Liver (tissue), 9 donors: ENCODE results near the gene RMND1. TPM values are rescaled to one million over a fixed set of nuclear protein-coding genes. Genes with fewer than 3 reads are reported as not detected.

ENCODE experiments used
- DNase-seq: peaks from one replicate; pipeline ENCODE4 v3.0.0-alpha.2; 2017; ENCODE audit warnings: low spot score
- H3K27ac ChIP-seq, 2 donors: one replicate each; pipeline ENCODE4 v1.7.0; 2013; ENCODE audit warnings: inconsistent platforms in 2 of 2, low read length in 2 of 2, control low read depth in 1 of 2, low read depth in 1 of 2, mild to moderate bottlenecking in 1 of 2
- H3K27me3 ChIP-seq, 4 donors: one replicate each; pipeline versions ENCODE4 v1.6.1 to v1.7.0; 2013; ENCODE audit warnings: low read length in 3 of 4, inconsistent platforms in 1 of 4, mild to moderate bottlenecking in 1 of 4, moderate library complexity in 1 of 4; ENCODE audit not compliant: control insufficient read depth in 4 of 4, insufficient read depth in 4 of 4
- H3K36me3 ChIP-seq, 4 donors: one replicate each; pipeline versions ENCODE4 v1.6.1 to v1.7.0; 2013; ENCODE audit warnings: low read length in 3 of 4, mild to moderate bottlenecking in 3 of 4, low read depth in 1 of 4, moderate library complexity in 1 of 4; ENCODE audit not compliant: control insufficient read depth in 4 of 4, insufficient read depth in 3 of 4
- H3K4me1 ChIP-seq, 4 donors: one replicate each; pipeline versions ENCODE4 v1.6.1 to v1.7.0; 2013; ENCODE audit warnings: low read length in 3 of 4, mild to moderate bottlenecking in 3 of 4, moderate library complexity in 1 of 4; ENCODE audit not compliant: control insufficient read depth in 4 of 4, insufficient read depth in 4 of 4
- H3K4me3 ChIP-seq, 3 donors: one replicate each; pipeline versions ENCODE4 v1.6.1 to v1.7.0; 2013; ENCODE audit warnings: low read length in 3 of 3, control low read depth in 1 of 3, low read depth in 1 of 3, mild to moderate bottlenecking in 1 of 3
- H3K9ac ChIP-seq, 2 donors: one replicate each; pipeline ENCODE4 v1.7.0; 2013; ENCODE audit warnings: low read length in 2 of 2, mild to moderate bottlenecking in 2 of 2, moderate library complexity in 2 of 2, control low read depth in 1 of 2, low read depth in 1 of 2
- H3K9me3 ChIP-seq, 4 donors: one replicate each; pipeline versions ENCODE4 v1.6.1 to v1.7.0; 2013; ENCODE audit warnings: low read length in 3 of 4; ENCODE audit not compliant: control insufficient read depth in 4 of 4
- CTCF ChIP-seq: fragments of 150-350 bp; IDR thresholded peaks from 2 replicates; pipeline ENCODE4 v1.5.1; 2017; ENCODE audit warnings: improper control_type of control experiment, low read depth, low read length; ENCODE audit not compliant: missing input control
- FOXA1 ChIP-seq: IDR thresholded peaks from 2 replicates; pipeline ENCODE4 v1.6.1; 2016; ENCODE audit warnings: antibody characterized with exemption
- FOXA2 ChIP-seq: IDR thresholded peaks from 2 replicates; pipeline ENCODE4 v1.6.1; 2016; ENCODE audit warnings: antibody characterized with exemption
- HNF4A ChIP-seq, 2 donors: conservative IDR thresholded peaks; 2 replicates each; pipeline ENCODE4 v1.6.1; 2016; ENCODE audit warnings: antibody characterized with exemption in 2 of 2, mild to moderate bottlenecking in 2 of 2
- HNF4G ChIP-seq: IDR thresholded peaks from 2 replicates; pipeline ENCODE4 v1.6.1; 2016; ENCODE audit warnings: antibody characterized with exemption
- MAX ChIP-seq: IDR thresholded peaks from 2 replicates; pipeline ENCODE4 v1.6.1; 2016; ENCODE audit warnings: antibody characterized with exemption
- NR2F2 ChIP-seq: IDR thresholded peaks from 2 replicates; pipeline ENCODE4 v1.6.1; 2016; ENCODE audit warnings: antibody characterized with exemption
- RAD21 ChIP-seq, 2 donors: IDR thresholded peaks; 2 replicates each; pipeline ENCODE4 v1.6.1; 2016; ENCODE audit warnings: antibody characterized with exemption in 2 of 2, mild to moderate bottlenecking in 2 of 2
- RXRA ChIP-seq, 2 donors: IDR thresholded peaks; 2 replicates each; pipeline ENCODE4 v1.6.1; 2017 to 2018; ENCODE audit warnings: antibody characterized with exemption in 2 of 2, mild to moderate bottlenecking in 1 of 2
- TAF1 ChIP-seq: conservative IDR thresholded peaks from 2 replicates; pipeline ENCODE4 v1.6.1; 2016; ENCODE audit warnings: antibody characterized with exemption, mild to moderate bottlenecking
- YY1 ChIP-seq: IDR thresholded peaks from 2 replicates; pipeline ENCODE4 v1.6.1; 2016; ENCODE audit warnings: antibody characterized with exemption, mild to moderate bottlenecking
- ZBTB33 ChIP-seq: IDR thresholded peaks from 2 replicates; pipeline ENCODE4 v1.6.1; 2016; ENCODE audit warnings: antibody characterized with exemption
- WGBS: extraction: QIAGEN DNeasy Blood & Tissue Kit; methylation state at CpG from one replicate; pipeline ENCODE4 v1.1.7; 2013; 5-methylcytosine and 5-hydroxymethylcytosine counted together
- polyA plus RNA-seq, 2 donors: library from polyadenylated mRNA; stranded (reverse) in 1 of 2; unstranded in 1 of 2; fragments of 200-250 nt in 1 of 2; fragments of >200 nt in 1 of 2; fragmentation: Nextera tagmentation in 1 of 2; extraction: Ambion mirVana in 1 of 2; gene quantifications; one replicate each; pipeline versions ENCODE4 v1.2.1 to v1.2.3, GENCODE V29; 2013 to 2015
- total RNA-seq, 2 donors: library from RNA; depleted of rRNA; stranded (reverse); fragments of >200 nt; gene quantifications; one replicate each; pipeline ENCODE4 v1.2.3, GENCODE V29; 2014
- TF ChIP-seq, protein P1 (sequence below): IDR thresholded peaks from 2 replicates; pipeline ENCODE4 v1.6.1; 2016; ENCODE audit warnings: antibody characterized with exemption, mild to moderate bottlenecking
- TF ChIP-seq, protein P2 (sequence below): IDR thresholded peaks from 2 replicates; pipeline ENCODE4 v1.6.1; 2016; ENCODE audit warnings: antibody characterized with exemption
- donor health status: healthy.
- donor health status: healthy.
- donor health status: healthy.
- donor health status: healthy.
- donor health status: healthy.

Gene RMND1
- total and polyA plus RNA-seq, 4 donors = 13.2 to 22.6 (median 18.1) TPM

DNA sequence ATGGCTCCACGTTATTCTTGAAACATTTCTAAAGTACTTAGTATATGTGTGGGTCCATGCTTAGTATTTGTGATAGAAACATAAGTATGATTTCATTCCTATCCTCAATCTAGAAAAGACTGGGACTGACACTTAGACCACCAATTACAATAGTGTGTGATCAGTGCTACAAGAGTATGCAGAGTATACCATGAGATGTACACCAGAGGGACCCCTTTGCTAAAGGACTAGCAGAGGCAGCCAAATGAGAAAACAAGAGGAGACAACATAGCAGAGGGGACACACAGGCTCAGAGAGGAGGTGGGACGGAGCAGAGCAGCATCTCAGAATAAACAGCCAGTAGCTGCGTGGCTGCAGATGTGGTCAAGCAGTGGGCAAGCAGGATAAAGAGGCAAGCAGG, 21.0 kb downstream of the RMND1 start:
- Histone ChIP-seq H3K9me3 (no peaks in the 10 kb centered on the region), H3K36me3 (peaks cover 7 to 43% (median 31%) of the 10 kb centered on the region in 4 donors), H3K27ac (no peak overlapping the region), H3K27me3 (no peaks in the 10 kb centered on the region), H3K9ac (no peak overlapping the region), H3K4me1 (peaks cover 0 to 1% (median 0%) of the 10 kb centered on the region in 4 donors), H3K4me3 (no peak overlapping the region)
- WGBS = 94% methylated on average over 3 of the region's 3 CpGs
- no peak for DNase-seq
- TF ChIP-seq YY1 (no peak), HNF4G (no peak), ZBTB33 (no peak), FOXA1 (no peak), FOXA2 (no peak), TAF1 (no peak)

DNA sequence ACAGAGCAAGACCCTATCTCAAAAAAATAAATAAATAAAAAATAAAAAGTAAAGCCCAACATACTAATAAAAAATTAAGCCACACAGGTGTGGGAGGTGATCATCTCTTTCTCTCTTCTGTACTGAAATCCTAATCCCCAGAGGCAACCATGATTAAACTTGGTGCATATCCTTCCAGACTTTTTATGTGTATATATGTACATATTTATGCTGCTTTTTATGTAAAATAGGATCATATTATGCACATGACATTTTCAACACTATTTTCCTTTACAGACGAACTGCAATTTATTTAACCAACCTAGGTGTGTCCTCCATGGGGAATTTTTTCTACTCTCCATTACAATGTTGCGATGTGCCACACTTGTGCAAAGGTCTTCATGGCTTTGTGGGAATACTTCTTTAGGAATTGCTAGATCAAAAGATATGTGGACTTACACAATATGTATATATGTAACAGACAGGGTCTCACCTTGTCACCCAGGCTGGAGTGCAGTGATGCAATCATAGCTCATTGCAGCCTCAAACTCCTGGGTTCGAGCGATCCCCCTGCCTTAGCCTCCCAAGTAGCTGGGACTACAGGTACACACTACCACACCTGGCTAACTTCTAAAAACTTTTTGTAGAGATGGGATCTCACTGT, 23.7 kb downstream of the RMND1 start:
- H3K27ac ChIP-seq = no peak overlapping the region

GRCh38 chr6:151425561-151425960, 26.4 kb downstream of the RMND1 start:
- Histone ChIP-seq H3K27me3 (no peaks in the 10 kb centered on the region), H3K9ac (no peak overlapping the region), H3K4me1 (no peaks in the 10 kb centered on the region), H3K27ac (no peak overlapping the region), H3K4me3 (no peak overlapping the region), H3K36me3 (peaks cover 8 to 50% (median 46%) of the 10 kb centered on the region in 4 donors), H3K9me3 (no peaks in the 10 kb centered on the region)
- TF ChIP-seq ZBTB33 (no peak), RAD21 (IDR thresholded peaks at IDR 0.05) (no peak), HNF4G (no peak), FOXA2 (no peak), HNF4A (conservative IDR thresholded peaks at IDR 0.05) (no peak), TAF1 (no peak), CTCF (no peak), RXRA (IDR thresholded peaks at IDR 0.05) (no peak), YY1 (no peak), MAX (no peak), NR2F2 (no peak)
- TF ChIP-seq, protein P1, sequence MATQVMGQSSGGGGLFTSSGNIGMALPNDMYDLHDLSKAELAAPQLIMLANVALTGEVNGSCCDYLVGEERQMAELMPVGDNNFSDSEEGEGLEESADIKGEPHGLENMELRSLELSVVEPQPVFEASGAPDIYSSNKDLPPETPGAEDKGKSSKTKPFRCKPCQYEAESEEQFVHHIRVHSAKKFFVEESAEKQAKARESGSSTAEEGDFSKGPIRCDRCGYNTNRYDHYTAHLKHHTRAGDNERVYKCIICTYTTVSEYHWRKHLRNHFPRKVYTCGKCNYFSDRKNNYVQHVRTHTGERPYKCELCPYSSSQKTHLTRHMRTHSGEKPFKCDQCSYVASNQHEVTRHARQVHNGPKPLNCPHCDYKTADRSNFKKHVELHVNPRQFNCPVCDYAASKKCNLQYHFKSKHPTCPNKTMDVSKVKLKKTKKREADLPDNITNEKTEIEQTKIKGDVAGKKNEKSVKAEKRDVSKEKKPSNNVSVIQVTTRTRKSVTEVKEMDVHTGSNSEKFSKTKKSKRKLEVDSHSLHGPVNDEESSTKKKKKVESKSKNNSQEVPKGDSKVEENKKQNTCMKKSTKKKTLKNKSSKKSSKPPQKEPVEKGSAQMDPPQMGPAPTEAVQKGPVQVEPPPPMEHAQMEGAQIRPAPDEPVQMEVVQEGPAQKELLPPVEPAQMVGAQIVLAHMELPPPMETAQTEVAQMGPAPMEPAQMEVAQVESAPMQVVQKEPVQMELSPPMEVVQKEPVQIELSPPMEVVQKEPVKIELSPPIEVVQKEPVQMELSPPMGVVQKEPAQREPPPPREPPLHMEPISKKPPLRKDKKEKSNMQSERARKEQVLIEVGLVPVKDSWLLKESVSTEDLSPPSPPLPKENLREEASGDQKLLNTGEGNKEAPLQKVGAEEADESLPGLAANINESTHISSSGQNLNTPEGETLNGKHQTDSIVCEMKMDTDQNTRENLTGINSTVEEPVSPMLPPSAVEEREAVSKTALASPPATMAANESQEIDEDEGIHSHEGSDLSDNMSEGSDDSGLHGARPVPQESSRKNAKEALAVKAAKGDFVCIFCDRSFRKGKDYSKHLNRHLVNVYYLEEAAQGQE = no peak
- TF ChIP-seq, protein P2, sequence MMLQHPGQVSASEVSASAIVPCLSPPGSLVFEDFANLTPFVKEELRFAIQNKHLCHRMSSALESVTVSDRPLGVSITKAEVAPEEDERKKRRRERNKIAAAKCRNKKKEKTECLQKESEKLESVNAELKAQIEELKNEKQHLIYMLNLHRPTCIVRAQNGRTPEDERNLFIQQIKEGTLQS = no peak
- no peak for DNase-seq
- WGBS = 95% methylated on average over 4 of the region's 4 CpGs

More for the DNA sequence above, 23.7 kb downstream of the RMND1 start:
- TF ChIP-seq FOXA1 (no peak), RXRA (IDR thresholded peaks at IDR 0.05) (no peak), HNF4G (no peak)
- TF ChIP-seq, protein P2 = no peak
- Histone ChIP-seq H3K4me3 (no peak overlapping the region), H3K27me3 (no peaks in the 10 kb centered on the region), H3K9ac (no peak overlapping the region), H3K4me1 (no peaks in the 10 kb centered on the region), H3K36me3 (peaks cover 8 to 57% (median 44%) of the 10 kb centered on the region in 4 donors), H3K9me3 (no peaks in the 10 kb centered on the region)
- DNase-seq = no peak
- WGBS = 95% methylated on average over 4 of the region's 4 CpGs
